Karpas-422 (cell line): ENCODE measurements around the gene TGFA. TPM values are rescaled to one million over a fixed set of nuclear protein-coding genes. Genes with fewer than 3 reads are reported as not detected.

Source experiments
- DNase-seq: peaks from one replicate; pipeline ENCODE4 v3.0.0-alpha.2; 2015
- H2AFZ ChIP-seq: fragments of 200-600 bp; sonication (generic); 2 replicates; pipeline ENCODE4 v1.6.1; 2014; ENCODE audit warnings: antibody characterized with exemption, low read length, mixed read lengths
- H3K27ac ChIP-seq: fragments of 200-600 bp; sonication (generic); 2 replicates; pipeline ENCODE4 v1.5.1; 2014; ENCODE audit warnings: mild to moderate bottlenecking, low read length, moderate library complexity
- H3K27me3 ChIP-seq: fragments of 200-600 bp; sonication (generic); 2 replicates; pipeline ENCODE4 v1.6.1; 2014; ENCODE audit warnings: low read length, mixed read lengths
- H3K36me3 ChIP-seq: fragments of 200-600 bp; sonication (generic); 2 replicates; pipeline ENCODE4 v1.6.1; 2014; ENCODE audit warnings: low read length, mixed read lengths; ENCODE audit not compliant: insufficient read depth
- H3K4me1 ChIP-seq: fragments of 200-600 bp; sonication (generic); 2 replicates; pipeline ENCODE4 v1.6.1; 2014; ENCODE audit warnings: mild to moderate bottlenecking, low read length, mixed read lengths
- H3K4me2 ChIP-seq: fragments of 200-600 bp; sonication (generic); 2 replicates; pipeline ENCODE4 v1.6.1; 2014; ENCODE audit warnings: low read length, low read depth, mild to moderate bottlenecking; ENCODE audit not compliant: poor library complexity, severe bottlenecking
- H3K4me3 ChIP-seq: fragments of 200-600 bp; sonication (generic); 2 replicates; pipeline ENCODE4 v1.5.1; 2014; ENCODE audit warnings: mild to moderate bottlenecking, antibody characterized with exemption, low read length, mixed read lengths
- H3K79me2 ChIP-seq: fragments of 200-600 bp; sonication (generic); 2 replicates; pipeline ENCODE4 v1.6.1; 2014; ENCODE audit warnings: mild to moderate bottlenecking, low read length, mixed read lengths
- H3K9ac ChIP-seq: fragments of 200-600 bp; sonication (generic); 2 replicates; pipeline ENCODE4 v1.6.0; 2014; ENCODE audit warnings: low read length
- H3K9me2 ChIP-seq: fragments of 200-600 bp; sonication (generic), shearing (Covaris generic); replicated peaks from 2 replicates; pipeline ENCODE4 v1.6.0; 2014; ENCODE audit warnings: mild to moderate bottlenecking, low read length, moderate library complexity; ENCODE audit not compliant: insufficient read depth
- H3K9me3 ChIP-seq: fragments of 300-700, 200-600 bp; sonication (generic); 2 replicates; pipeline ENCODE4 v1.6.1; 2014; ENCODE audit warnings: low read length, mixed read lengths
- H4K20me1 ChIP-seq: fragments of 200-600 bp; sonication (generic); 2 replicates; pipeline ENCODE4 v1.6.1; 2014; ENCODE audit warnings: mild to moderate bottlenecking, antibody characterized with exemption, low read length, low read depth; ENCODE audit not compliant: insufficient read depth
- total RNA-seq: library from RNA; depleted of rRNA; stranded (reverse); fragments of >200 nt; shearing (Covaris generic); gene quantifications from 2 replicates; pipeline ENCODE4 v1.2.3, GENCODE V29; 2014; ENCODE audit warnings: low replicate concordance

TGFA gene
- total RNA-seq, 1 experiment from 2014 or later = not detected

- H3K79me2 ChIP-seq = no peaks in the 10 kb centered on the region
- H3K4me2 ChIP-seq = no peak overlapping the region
- no peak for DNase-seq
- no peak overlapping the region for H3K4me3 ChIP-seq
- H3K36me3 ChIP-seq = no peaks in the 10 kb centered on the region
- H3K9ac ChIP-seq = no peak overlapping the region
- no peaks in the 10 kb centered on the region for H3K9me2 ChIP-seq
- no peak overlapping the region for H3K27ac ChIP-seq
- H3K9me3 ChIP-seq = no peaks in the 10 kb centered on the region
- H2AFZ ChIP-seq = no peak overlapping the region
- no peaks in the 10 kb centered on the region for H3K27me3 ChIP-seq
- H4K20me1 ChIP-seq = no peaks in the 10 kb centered on the region
- H3K4me1 ChIP-seq = no peaks in the 10 kb centered on the region
Measured at GRCh38 chr2:70461414-70461813, 92.2 kb downstream of the TGFA start.

DNA sequence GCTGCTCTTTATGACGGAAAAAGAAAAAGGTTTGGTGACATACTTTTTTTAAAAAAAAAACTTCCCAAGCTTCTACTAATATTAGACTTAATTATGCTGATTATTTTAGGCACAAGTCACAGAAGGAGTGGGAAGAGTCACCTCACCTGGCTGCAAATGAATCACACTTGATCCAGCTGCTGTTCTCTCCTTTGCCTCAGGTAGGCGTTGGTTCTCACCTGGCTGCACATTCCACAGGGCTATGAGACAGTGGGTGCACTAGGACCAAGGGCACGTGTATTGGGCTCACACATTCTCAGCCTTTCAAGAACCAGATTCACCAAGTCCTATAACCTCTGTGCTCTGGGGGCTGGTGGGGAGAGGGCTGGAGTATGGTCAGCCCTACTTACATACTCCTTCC lies 93.3 kb downstream of the TGFA start:
- DNase-seq = no peak
- Histone ChIP-seq H3K4me1 (no peaks in the 10 kb centered on the region), H3K36me3 (no peaks in the 10 kb centered on the region), H3K27me3 (no peaks in the 10 kb centered on the region), H3K79me2 (no peaks in the 10 kb centered on the region), H4K20me1 (no peaks in the 10 kb centered on the region), H3K9me3 (no peaks in the 10 kb centered on the region), H3K9me2 (no peaks in the 10 kb centered on the region), H3K27ac (no peak overlapping the region), H3K9ac (no peak overlapping the region), H3K4me3 (no peak overlapping the region), H3K4me2 (no peak overlapping the region), H2AFZ (no peak overlapping the region)

DNA sequence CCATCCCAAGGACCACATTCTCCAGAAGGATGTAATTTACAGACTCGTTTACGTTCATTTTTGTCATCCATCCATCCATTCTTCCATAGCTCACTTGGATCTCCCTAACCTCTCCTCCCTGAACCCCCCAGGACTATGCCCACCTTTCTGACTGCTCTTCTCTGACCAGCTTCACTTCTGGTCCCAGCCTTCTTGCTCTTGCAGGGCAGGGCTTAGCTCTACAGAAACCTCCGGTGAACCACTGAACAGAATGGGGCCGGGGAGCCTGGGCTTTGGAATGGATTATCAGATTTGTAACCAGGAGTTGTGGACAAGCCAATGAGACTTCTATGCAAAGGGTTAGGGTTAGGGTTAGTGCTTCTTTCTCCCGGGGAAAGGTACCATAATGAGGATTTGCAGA lies 95.0 kb downstream of the TGFA start:
- Histone ChIP-seq H3K9ac (no peak overlapping the region), H3K79me2 (no peaks in the 10 kb centered on the region), H3K36me3 (no peaks in the 10 kb centered on the region), H3K27ac (no peak overlapping the region), H2AFZ (no peak overlapping the region), H3K4me3 (no peak overlapping the region), H3K4me1 (no peaks in the 10 kb centered on the region), H3K27me3 (no peaks in the 10 kb centered on the region), H4K20me1 (no peaks in the 10 kb centered on the region), H3K4me2 (no peak overlapping the region), H3K9me2 (no peaks in the 10 kb centered on the region), H3K9me3 (no peaks in the 10 kb centered on the region)
- DNase-seq = no peak

DNA sequence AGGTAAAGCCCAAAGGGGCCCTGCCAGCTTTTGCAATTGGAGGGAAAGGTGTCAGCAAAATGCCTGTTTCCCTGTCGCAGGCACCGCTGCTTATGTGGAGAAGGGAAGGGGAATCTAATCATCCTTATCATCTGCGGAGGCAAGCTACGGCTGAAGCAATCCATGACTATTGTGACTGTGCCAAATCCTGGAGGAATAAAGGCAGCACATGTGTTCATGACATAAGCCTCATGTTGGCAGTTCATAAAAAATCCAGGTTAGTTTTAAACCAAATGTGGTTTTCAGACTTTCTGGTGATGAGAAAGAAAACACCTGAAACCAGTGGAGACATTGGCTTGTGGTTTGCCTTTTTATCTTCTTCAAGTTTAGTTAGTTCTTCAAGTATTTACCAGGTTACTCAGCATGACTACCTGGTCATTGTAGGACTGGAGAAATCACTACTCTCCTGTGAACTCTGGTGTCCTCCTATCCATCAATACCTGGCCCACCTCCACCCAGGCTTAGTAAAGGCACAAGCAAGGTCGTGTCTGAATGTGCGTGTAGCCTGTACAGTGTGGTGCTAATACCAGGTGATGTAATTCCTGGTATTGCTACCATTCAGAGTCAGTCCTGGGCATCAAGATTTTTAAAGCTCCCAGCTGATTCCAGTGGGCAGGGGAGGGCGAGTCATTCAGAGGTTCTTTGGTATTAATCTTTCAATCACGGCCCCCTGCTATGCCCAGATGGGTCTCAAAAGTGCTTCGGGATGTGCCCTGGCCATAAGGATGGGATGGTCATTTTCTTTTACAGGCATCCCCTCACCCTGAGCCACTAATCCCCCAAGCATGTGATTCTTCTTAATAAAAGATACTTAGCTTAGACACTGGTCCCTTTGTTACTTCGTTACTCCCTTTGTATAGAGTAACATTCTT lies 96.8 kb downstream of the TGFA start:
- H3K79me2 ChIP-seq = no peaks in the 10 kb centered on the region
- no peaks in the 10 kb centered on the region for H3K36me3 ChIP-seq
- no peaks in the 10 kb centered on the region for H3K27me3 ChIP-seq
- H3K4me2 ChIP-seq = no peak overlapping the region
- no peaks in the 10 kb centered on the region for H4K20me1 ChIP-seq
- no peak overlapping the region for H3K27ac ChIP-seq
- no peak for DNase-seq
- no peaks in the 10 kb centered on the region for H3K4me1 ChIP-seq
- H3K9me2 ChIP-seq = no peaks in the 10 kb centered on the region
- H3K9me3 ChIP-seq = no peaks in the 10 kb centered on the region
- no peak overlapping the region for H3K4me3 ChIP-seq
- no peak overlapping the region for H2AFZ ChIP-seq
- H3K9ac ChIP-seq = no peak overlapping the region

DNA sequence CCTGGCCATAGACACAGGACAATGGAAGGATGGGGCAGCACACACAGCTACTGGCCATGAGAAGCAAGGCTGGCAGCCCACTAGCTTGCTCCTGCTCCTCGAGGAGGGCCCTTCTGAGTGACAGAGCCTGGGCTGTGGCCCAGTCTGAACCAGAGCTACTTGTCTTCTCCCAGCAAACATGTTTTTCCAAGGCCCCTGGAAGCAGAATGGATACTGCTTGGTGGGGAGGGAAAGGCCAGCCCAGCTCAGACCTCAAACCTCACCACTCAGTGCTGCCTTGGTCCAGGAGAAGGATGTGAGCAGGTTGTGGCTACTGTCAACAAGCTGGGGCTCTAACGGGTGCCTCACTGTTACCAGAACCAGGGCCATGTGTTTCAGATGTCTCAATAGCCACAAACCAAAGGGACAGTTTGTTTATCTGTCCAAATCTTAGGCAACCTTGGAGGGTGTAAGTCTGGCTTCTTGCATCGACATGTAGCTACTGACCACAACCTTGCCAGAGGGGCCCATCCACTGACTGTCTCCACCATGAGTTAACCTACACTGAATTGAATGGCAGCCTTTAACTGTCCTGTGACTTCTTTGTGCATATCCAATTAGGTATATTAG lies 98.6 kb downstream of the TGFA start:
- Histone ChIP-seq H3K36me3 (no peaks in the 10 kb centered on the region), H3K27ac (no peak overlapping the region), H3K4me2 (no peak overlapping the region)

GRCh38 chr2:70450641-70451250 lies 102.9 kb downstream of the TGFA start:
- Histone ChIP-seq H3K9me2 (no peaks in the 10 kb centered on the region), H3K4me1 (no peaks in the 10 kb centered on the region), H3K4me2 (no peak overlapping the region), H3K79me2 (no peaks in the 10 kb centered on the region), H3K27me3 (peaks cover 2% of the 10 kb centered on the region; the same call in 1 of the 2 replicates), H3K36me3 (no peaks in the 10 kb centered on the region), H4K20me1 (no peaks in the 10 kb centered on the region), H3K9ac (no peak overlapping the region), H3K9me3 (no peaks in the 10 kb centered on the region), H3K27ac (no peak overlapping the region), H2AFZ (no peak overlapping the region), H3K4me3 (no peak overlapping the region)
- no peak for DNase-seq

More for the DNA sequence above, 98.6 kb downstream of the TGFA start:
- H3K9ac ChIP-seq = no peak overlapping the region
- no peaks in the 10 kb centered on the region for H3K79me2 ChIP-seq
- no peaks in the 10 kb centered on the region for H3K27me3 ChIP-seq
- no peak for DNase-seq
- H4K20me1 ChIP-seq = no peaks in the 10 kb centered on the region
- no peaks in the 10 kb centered on the region for H3K9me3 ChIP-seq
- H3K4me3 ChIP-seq = no peak overlapping the region
- no peak overlapping the region for H2AFZ ChIP-seq
- H3K9me2 ChIP-seq = no peaks in the 10 kb centered on the region
- H3K4me1 ChIP-seq = no peaks in the 10 kb centered on the region

- H3K4me3 ChIP-seq = no peak overlapping the region
- peaks cover 2% of the 10 kb centered on the region; the same call in 1 of the 2 replicates for H3K27me3 ChIP-seq
- no peak overlapping the region for H2AFZ ChIP-seq
- H3K36me3 ChIP-seq = no peaks in the 10 kb centered on the region
- H3K4me2 ChIP-seq = no peak overlapping the region
- no peaks in the 10 kb centered on the region for H3K4me1 ChIP-seq
- H3K9ac ChIP-seq = no peak overlapping the region
- H4K20me1 ChIP-seq = no peaks in the 10 kb centered on the region
- H3K9me3 ChIP-seq = no peaks in the 10 kb centered on the region
- no peak overlapping the region for H3K27ac ChIP-seq
- H3K9me2 ChIP-seq = no peaks in the 10 kb centered on the region
- H3K79me2 ChIP-seq = no peaks in the 10 kb centered on the region
- DNase-seq = no peak
Measured at GRCh38 chr2:70448041-70448440, 105.6 kb downstream of the TGFA start.

GRCh38 chr2:70443726-70444125 lies 109.9 kb downstream of the TGFA start:
- no peaks in the 10 kb centered on the region for H3K79me2 ChIP-seq
- H3K9me3 ChIP-seq = no peaks in the 10 kb centered on the region
- no peaks in the 10 kb centered on the region for H3K36me3 ChIP-seq
- no peak overlapping the region for H3K4me2 ChIP-seq
- H2AFZ ChIP-seq = no peak overlapping the region
- H4K20me1 ChIP-seq = no peaks in the 10 kb centered on the region
- H3K4me1 ChIP-seq = no peaks in the 10 kb centered on the region
- H3K27me3 ChIP-seq = peaks cover 2% of the 10 kb centered on the region; the same call in 1 of the 2 replicates
- DNase-seq = no peak
- no peak overlapping the region for H3K27ac ChIP-seq
- H3K9me2 ChIP-seq = no peaks in the 10 kb centered on the region
- H3K4me3 ChIP-seq = no peak overlapping the region
- H3K9ac ChIP-seq = no peak overlapping the region
